ENCODE results near the gene SLC33A1. TPM values are rescaled to one million over a fixed set of nuclear protein-coding genes. Genes with fewer than 3 reads are reported as not detected.

SLC33A1 gene
- total RNA-seq, 1 donor from 2014 or later, result 24.4 TPM

GRCh38 chr3:155791190-155791589, 63.0 kb downstream of the SLC33A1 start:
- Mint-ChIP-seq H3K27ac (no peak overlapping the region), H3K4me1 (ENCODE audit: unreplicated experiment) (no peaks in the 10 kb centered on the region), H3K27me3 (no peaks in the 10 kb centered on the region), H3K4me3 (no peak overlapping the region), H3K9me3 (peaks cover under 1% of the 10 kb centered on the region), H3K36me3 (peaks cover 5% of the 10 kb centered on the region)
- no peak for DNase-seq (ENCODE audit: extremely low spot score, unreplicated experiment)
- no peak for TF ChIP-seq CTCF (conservative IDR thresholded peaks at IDR 0.05)

- no peak overlapping the region for H3K4me3 Mint-ChIP-seq
- no peak overlapping the region for H3K27ac Mint-ChIP-seq
- H3K27me3 Mint-ChIP-seq, result no peaks in the 10 kb centered on the region
- DNase-seq (ENCODE audit: extremely low spot score, unreplicated experiment), result no peak
- peaks cover 5% of the 10 kb centered on the region for H3K36me3 Mint-ChIP-seq
- no peak for TF ChIP-seq CTCF (conservative IDR thresholded peaks at IDR 0.05)
- H3K4me1 Mint-ChIP-seq (ENCODE audit: unreplicated experiment), result no peaks in the 10 kb centered on the region
- no peaks in the 10 kb centered on the region for H3K9me3 Mint-ChIP-seq
Observed at GRCh38 chr3:155790272-155790925, 63.8 kb downstream of the SLC33A1 start.

GRCh38 chr3:155785662-155786295, 68.4 kb downstream of the SLC33A1 start:
- no peak for TF ChIP-seq CTCF (conservative IDR thresholded peaks at IDR 0.05)
- Mint-ChIP-seq H3K27ac (no peak overlapping the region), H3K9me3 (peaks cover 8% of the 10 kb centered on the region), H3K4me3 (no peak overlapping the region), H3K27me3 (no peaks in the 10 kb centered on the region), H3K4me1 (ENCODE audit: unreplicated experiment) (no peaks in the 10 kb centered on the region), H3K36me3 (peaks cover 6% of the 10 kb centered on the region)
- no peak for DNase-seq (ENCODE audit: extremely low spot score, unreplicated experiment)

- no peak for DNase-seq (ENCODE audit: extremely low spot score, unreplicated experiment)
- H3K9me3 Mint-ChIP-seq, result peaks cover 8% of the 10 kb centered on the region
- H3K4me1 Mint-ChIP-seq (ENCODE audit: unreplicated experiment), result no peaks in the 10 kb centered on the region
- no peak for TF ChIP-seq CTCF (conservative IDR thresholded peaks at IDR 0.05)
- H3K27ac Mint-ChIP-seq, result no peak overlapping the region
- H3K36me3 Mint-ChIP-seq, result peaks cover 11% of the 10 kb centered on the region
- no peak overlapping the region for H3K4me3 Mint-ChIP-seq
- no peaks in the 10 kb centered on the region for H3K27me3 Mint-ChIP-seq
Observed at GRCh38 chr3:155782390-155782953, 71.8 kb downstream of the SLC33A1 start.

- H3K27me3 Mint-ChIP-seq, result no peaks in the 10 kb centered on the region
- H3K9me3 Mint-ChIP-seq, result peaks cover 8% of the 10 kb centered on the region
- no peaks in the 10 kb centered on the region for H3K4me1 Mint-ChIP-seq (ENCODE audit: unreplicated experiment)
- H3K36me3 Mint-ChIP-seq, result peaks cover 11% of the 10 kb centered on the region
- H3K4me3 Mint-ChIP-seq, result no peak overlapping the region
- TF ChIP-seq CTCF (conservative IDR thresholded peaks at IDR 0.05), result no peak
- H3K27ac Mint-ChIP-seq, result no peak overlapping the region
- DNase-seq (ENCODE audit: extremely low spot score, unreplicated experiment), result no peak
Observed at GRCh38 chr3:155780291-155780690, 73.9 kb downstream of the SLC33A1 start.
